Measurements from ENCODE around the gene LYZL4. TPM values are rescaled to one million over a fixed set of nuclear protein-coding genes. Genes with fewer than 3 reads are reported as not detected.

LYZL4 gene
- total RNA-seq, 1 donor from 2014 or later, result not detected

- peaks cover 11% of the 10 kb centered on the region for H3K27me3 Mint-ChIP-seq
- no peak for DNase-seq
- H3K4me3 Mint-ChIP-seq, result no peak overlapping the region
- H3K4me1 Mint-ChIP-seq, result no peaks in the 10 kb centered on the region
- no peak overlapping the region for H3K27ac Mint-ChIP-seq
- no peaks in the 10 kb centered on the region for H3K9me3 Mint-ChIP-seq
- no peaks in the 10 kb centered on the region for H3K36me3 Mint-ChIP-seq (ENCODE audit: low read depth)
- intact Hi-C loops (cut with micrococcal nuclease), result no loop called here
Measured at GRCh38 chr3:42375121-42375800, 35.1 kb downstream of the LYZL4 start.

- no peaks in the 10 kb centered on the region for H3K4me1 Mint-ChIP-seq
- intact Hi-C loops (cut with micrococcal nuclease), result no loop called here
Measured at GRCh38 chr3:42371776-42372175, 38.6 kb downstream of the LYZL4 start.

GRCh38 chr3:42369832-42370231, 40.6 kb downstream of the LYZL4 start:
- Mint-ChIP-seq H3K4me3 (no peak overlapping the region), H3K36me3 (ENCODE audit: low read depth) (no peaks in the 10 kb centered on the region), H3K27me3 (peaks cover 7% of the 10 kb centered on the region), H3K4me1 (no peaks in the 10 kb centered on the region), H3K9me3 (peaks cover 3% of the 10 kb centered on the region), H3K27ac (no peak overlapping the region)
- intact Hi-C loops (cut with micrococcal nuclease), result no loop called here
- no peak for DNase-seq

More at GRCh38 chr3:42371776-42372175, 38.6 kb downstream of the LYZL4 start:
- no peak overlapping the region for H3K4me3 Mint-ChIP-seq
- H3K36me3 Mint-ChIP-seq (ENCODE audit: low read depth), result no peaks in the 10 kb centered on the region
- H3K27me3 Mint-ChIP-seq, result peaks cover 11% of the 10 kb centered on the region
- no peaks in the 10 kb centered on the region for H3K9me3 Mint-ChIP-seq
- H3K27ac Mint-ChIP-seq, result no peak overlapping the region
- DNase-seq, result no peak

GRCh38 chr3:42369304-42369703, 41.1 kb downstream of the LYZL4 start:
- Mint-ChIP-seq H3K36me3 (ENCODE audit: low read depth) (no peaks in the 10 kb centered on the region), H3K4me3 (no peak overlapping the region), H3K4me1 (no peaks in the 10 kb centered on the region), H3K27ac (no peak overlapping the region), H3K9me3 (peaks cover 3% of the 10 kb centered on the region), H3K27me3 (peaks cover 3% of the 10 kb centered on the region)
- no peak for DNase-seq
- intact Hi-C loops (cut with micrococcal nuclease), result no loop called here

GRCh38 chr3:42368861-42369260, 41.5 kb downstream of the LYZL4 start:
- Mint-ChIP-seq H3K4me3 (no peak overlapping the region), H3K4me1 (no peaks in the 10 kb centered on the region), H3K27me3 (peaks cover 2% of the 10 kb centered on the region), H3K9me3 (peaks cover 3% of the 10 kb centered on the region), H3K36me3 (ENCODE audit: low read depth) (no peaks in the 10 kb centered on the region), H3K27ac (no peak overlapping the region)
- intact Hi-C loops (cut with micrococcal nuclease), result no loop called here
- DNase-seq, result no peak

DNA sequence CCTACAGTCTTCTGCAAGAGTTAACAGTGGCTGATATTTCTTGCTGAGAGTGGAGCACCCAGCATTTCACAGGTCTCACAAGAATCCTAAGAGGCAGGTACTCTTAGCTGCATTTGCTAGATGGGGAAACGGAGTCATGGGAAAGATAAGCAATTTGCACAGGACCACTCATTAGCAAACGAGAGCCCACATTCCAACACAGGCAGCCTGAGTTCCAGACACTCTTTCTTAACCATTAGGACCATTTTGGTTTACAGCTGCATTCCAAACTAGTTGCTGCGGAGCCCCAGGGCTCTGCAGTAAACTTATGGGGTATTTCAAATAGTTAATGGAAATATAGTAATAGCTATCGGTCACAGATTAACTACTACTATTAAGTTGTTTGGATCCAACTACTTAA, 42.5 kb downstream of the LYZL4 start:
- intact Hi-C loops (cut with micrococcal nuclease), result no loop called here
- Mint-ChIP-seq H3K27me3 (no peaks in the 10 kb centered on the region), H3K36me3 (ENCODE audit: low read depth) (no peaks in the 10 kb centered on the region), H3K4me1 (no peaks in the 10 kb centered on the region), H3K27ac (no peak overlapping the region), H3K4me3 (no peak overlapping the region), H3K9me3 (peaks cover 3% of the 10 kb centered on the region)
- no peak for DNase-seq

DNA sequence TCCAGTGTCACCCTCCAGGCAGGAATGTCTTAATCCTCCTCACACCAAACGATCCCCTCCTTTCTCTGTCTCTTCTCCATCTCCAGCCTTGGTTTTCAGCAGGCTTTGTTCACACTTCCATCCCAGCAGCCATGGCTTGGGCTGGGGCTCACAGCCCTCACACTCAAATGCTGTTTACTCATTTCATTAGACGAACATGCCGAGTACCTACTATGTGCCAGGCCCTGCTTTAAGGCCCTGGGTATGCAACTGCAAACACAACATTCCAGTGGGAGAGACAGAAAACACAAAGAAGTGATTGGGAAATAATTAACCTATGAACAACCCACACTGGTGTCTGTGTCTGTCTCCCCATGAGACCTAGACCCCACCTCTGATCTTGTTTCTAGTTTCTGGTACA, 43.9 kb downstream of the LYZL4 start:
- Mint-ChIP-seq H3K27ac (no peak overlapping the region), H3K4me3 (no peak overlapping the region), H3K36me3 (ENCODE audit: low read depth) (no peaks in the 10 kb centered on the region), H3K27me3 (no peaks in the 10 kb centered on the region), H3K9me3 (peaks cover 3% of the 10 kb centered on the region), H3K4me1 (no peaks in the 10 kb centered on the region)
- intact Hi-C loops (cut with micrococcal nuclease), result no loop called here
- no peak for DNase-seq

- intact Hi-C loops (cut with micrococcal nuclease), result no loop called here
- H3K4me3 Mint-ChIP-seq, result no peak overlapping the region
- DNase-seq, result no peak
- H3K9me3 Mint-ChIP-seq, result peaks cover 3% of the 10 kb centered on the region
- H3K36me3 Mint-ChIP-seq (ENCODE audit: low read depth), result no peaks in the 10 kb centered on the region
- peaks cover 7% of the 10 kb centered on the region for H3K27me3 Mint-ChIP-seq
- no peak overlapping the region for H3K27ac Mint-ChIP-seq
- H3K4me1 Mint-ChIP-seq, result no peaks in the 10 kb centered on the region
Measured at GRCh38 chr3:42357335-42357734, 53.1 kb downstream of the LYZL4 start.

DNA sequence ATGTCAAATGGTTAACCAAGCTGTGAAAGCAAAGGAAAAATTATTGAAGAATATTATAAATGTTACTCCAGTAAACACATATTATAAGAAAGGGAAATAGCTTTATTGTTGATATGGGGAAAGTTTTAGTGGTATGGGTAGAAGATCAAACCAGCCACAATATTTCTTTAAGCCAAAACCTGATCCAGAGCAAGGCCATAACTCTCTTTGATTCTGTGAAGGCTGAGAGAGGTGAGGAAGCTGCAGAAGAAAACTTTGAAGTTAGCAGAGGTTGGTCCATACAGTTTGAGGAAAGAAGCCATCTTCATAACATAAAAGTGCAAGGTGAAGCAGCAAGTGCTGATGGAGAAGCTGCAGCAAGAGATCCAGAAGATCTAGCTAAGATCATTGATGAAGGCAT, 54.8 kb downstream of the LYZL4 start:
- Mint-ChIP-seq H3K4me1 (no peaks in the 10 kb centered on the region), H3K4me3 (no peak overlapping the region), H3K27ac (no peak overlapping the region), H3K9me3 (peaks cover 3% of the 10 kb centered on the region), H3K36me3 (ENCODE audit: low read depth) (no peaks in the 10 kb centered on the region), H3K27me3 (peaks cover 6% of the 10 kb centered on the region)
- DNase-seq, result no peak
- intact Hi-C loops (cut with micrococcal nuclease), result no loop called here

DNA sequence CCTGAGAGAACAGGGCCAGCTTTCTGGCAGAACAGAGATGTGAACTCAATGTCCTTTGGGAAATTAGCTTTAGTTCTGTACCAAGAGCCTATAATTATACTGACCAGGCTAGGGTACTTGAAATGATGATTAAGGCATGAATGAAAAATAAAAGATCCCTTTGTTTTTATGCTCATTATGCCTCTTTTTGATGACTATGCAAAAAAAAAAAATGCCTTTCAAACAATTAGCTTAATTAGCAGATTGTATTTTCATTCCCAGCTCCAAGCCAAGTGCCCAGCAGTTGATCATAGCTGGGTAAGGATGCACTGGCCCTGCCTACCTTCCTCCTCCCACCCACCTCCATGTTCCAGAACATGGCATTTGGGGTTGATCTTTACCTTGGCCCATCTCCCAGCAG, 56.8 kb downstream of the LYZL4 start:
- intact Hi-C loops (cut with micrococcal nuclease), result no loop called here
- peaks cover 4% of the 10 kb centered on the region for H3K27me3 Mint-ChIP-seq
- H3K27ac Mint-ChIP-seq, result no peak overlapping the region
- DNase-seq, result no peak
- H3K36me3 Mint-ChIP-seq (ENCODE audit: low read depth), result no peaks in the 10 kb centered on the region
- H3K4me3 Mint-ChIP-seq, result no peak overlapping the region
- H3K9me3 Mint-ChIP-seq, result peaks cover 3% of the 10 kb centered on the region
- no peaks in the 10 kb centered on the region for H3K4me1 Mint-ChIP-seq

- Mint-ChIP-seq H3K9me3 (no peaks in the 10 kb centered on the region), H3K27me3 (peaks cover 2% of the 10 kb centered on the region), H3K4me1 (no peaks in the 10 kb centered on the region), H3K36me3 (ENCODE audit: low read depth) (no peaks in the 10 kb centered on the region), H3K4me3 (no peak overlapping the region), H3K27ac (no peak overlapping the region)
- no peak for DNase-seq
- intact Hi-C loops (cut with micrococcal nuclease), result no loop called here
Measured at GRCh38 chr3:42351207-42351606, 59.2 kb downstream of the LYZL4 start.

- DNase-seq, result no peak
- Mint-ChIP-seq H3K9me3 (no peaks in the 10 kb centered on the region), H3K27ac (no peak overlapping the region), H3K27me3 (no peaks in the 10 kb centered on the region), H3K36me3 (ENCODE audit: low read depth) (no peaks in the 10 kb centered on the region), H3K4me1 (no peaks in the 10 kb centered on the region), H3K4me3 (no peak overlapping the region)
- intact Hi-C loops (cut with micrococcal nuclease), result no loop called here
Measured at GRCh38 chr3:42349765-42350594, 60.4 kb downstream of the LYZL4 start.

DNA sequence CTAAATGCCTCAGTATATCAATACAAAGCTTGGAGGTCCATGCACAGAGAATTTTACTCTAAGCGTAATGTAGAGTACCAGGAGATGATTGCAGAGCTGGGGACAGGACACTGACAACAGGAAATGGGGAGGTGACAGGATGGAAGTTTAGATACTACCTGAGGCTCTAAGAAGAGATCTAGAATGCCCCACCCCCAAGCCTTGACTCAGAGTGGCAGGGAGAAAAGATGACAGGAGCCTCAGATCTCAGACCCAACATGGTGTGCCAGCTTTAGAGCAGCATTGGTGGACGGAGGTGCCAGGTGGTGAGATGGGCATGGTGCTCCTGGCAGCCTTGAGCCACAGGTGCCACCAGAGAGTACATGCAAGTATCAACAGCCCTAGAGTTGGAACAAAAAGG, 62.5 kb downstream of the LYZL4 start:
- no peak for DNase-seq
- Mint-ChIP-seq H3K36me3 (ENCODE audit: low read depth) (no peaks in the 10 kb centered on the region), H3K27ac (no peak overlapping the region), H3K4me3 (no peak overlapping the region), H3K9me3 (no peaks in the 10 kb centered on the region), H3K27me3 (no peaks in the 10 kb centered on the region), H3K4me1 (no peaks in the 10 kb centered on the region)
- intact Hi-C loops (cut with micrococcal nuclease), result no loop called here
